Measurements from ENCODE around the gene RIC8A.

RIC8A gene

GRCh38 chr11:204587-205109 lies 2.9 kb upstream of the RIC8A start:
- no peak for DNase-seq (ENCODE audit: low read depth in 2 of 2)

GRCh38 chr11:205221-206001 lies 2.1 kb upstream of the RIC8A start:
- DNase-seq (ENCODE audit: low read depth in 2 of 2) = no peak

- no peak for DNase-seq (ENCODE audit: low read depth in 2 of 2)
These were observed 1.5 kb upstream of the RIC8A start for GRCh38 chr11:206002-206384.

- no peak for DNase-seq (ENCODE audit: low read depth in 2 of 2)
These were observed 841 bp upstream of the RIC8A start for GRCh38 chr11:206526-207207.

- DNase-seq (ENCODE audit: low read depth in 2 of 2) = no peak
These were observed 314 bp downstream of the RIC8A start for GRCh38 chr11:207863-208180.

- peak; percentile 65 to 70 for DNase-seq (ENCODE audit: low read depth in 2 of 2)
These were observed 841 bp downstream of the RIC8A start for GRCh38 chr11:208181-208916.

- DNase-seq (ENCODE audit: low read depth in 2 of 2) = no peak
These were observed 1.4 kb downstream of the RIC8A start for GRCh38 chr11:208917-209260.

GRCh38 chr11:209275-210121 lies 2.0 kb downstream of the RIC8A start:
- no peak for DNase-seq (ENCODE audit: low read depth in 2 of 2)

GRCh38 chr11:210122-210802 lies 2.8 kb downstream of the RIC8A start:
- DNase-seq (ENCODE audit: low read depth in 2 of 2) = no peak

GRCh38 chr11:210803-211180 lies 3.3 kb downstream of the RIC8A start:
- DNase-seq (ENCODE audit: low read depth in 2 of 2) = no peak

- DNase-seq (ENCODE audit: low read depth in 2 of 2) = no peak
These were observed 3.8 kb downstream of the RIC8A start for GRCh38 chr11:211295-211694.

GRCh38 chr11:211741-212140 lies 4.2 kb downstream of the RIC8A start:
- DNase-seq (ENCODE audit: low read depth in 2 of 2) = no peak

- DNase-seq (ENCODE audit: low read depth in 2 of 2) = no peak
These were observed 4.9 kb downstream of the RIC8A start for GRCh38 chr11:212150-213100.

GRCh38 chr11:213111-213510 lies 5.6 kb downstream of the RIC8A start:
- DNase-seq (ENCODE audit: low read depth in 2 of 2) = no peak

- DNase-seq (ENCODE audit: low read depth in 2 of 2) = no peak
These were observed 6.6 kb downstream of the RIC8A start for GRCh38 chr11:214083-214482.

GRCh38 chr11:215581-216037 lies 8.1 kb downstream of the RIC8A start:
- DNase-seq (ENCODE audit: low read depth in 2 of 2) = no peak

- DNase-seq (ENCODE audit: low read depth in 2 of 2) = no peak
These were observed 8.8 kb downstream of the RIC8A start for GRCh38 chr11:216081-216974.

GRCh38 chr11:217704-218103 lies 10.2 kb downstream of the RIC8A start:
- no peak for DNase-seq (ENCODE audit: low read depth in 2 of 2)

Measured in activated CD8-positive, alpha-beta memory T cell treated with anti-CD3 and anti-CD28 coated beads for 4 hours (primary cell).